Measurements from ENCODE around the gene DIDO1. TPM values are rescaled to one million over a fixed set of nuclear protein-coding genes. Genes with fewer than 3 reads are reported as not detected.

Gene DIDO1
- total and polyA plus RNA-seq, 2 of the 13 experiments (the other 11 are each of a cell fraction or from before 2014, with no cell fraction given) = 75.0 to 75.1 TPM

- no peak; the same call in 1 of the 2 replicates for TF ChIP-seq IRF1 (CRISPR knock-in tag; IDR thresholded peaks at IDR 0.05; ENCODE audit: low read depth)
- peak; percentile 7; the same call in 1 of the 2 replicates for TF ChIP-seq ZNF414 (CRISPR knock-in tag; IDR thresholded peaks at IDR 0.05)
- TF ChIP-seq KLF11 (CRISPR knock-in tag; IDR thresholded peaks at IDR 0.05) = peak; percentile 98
- TF ChIP-seq ZSCAN29 (CRISPR knock-in tag; conservative IDR thresholded peaks at IDR 0.05) = no peak
- peak; percentile 91 for TF ChIP-seq ZFP36L2 (CRISPR knock-in tag; IDR thresholded peaks at IDR 0.05)
- peak; percentile 30; the same call in 1 of the 2 replicates for TF ChIP-seq ZNF556 (CRISPR knock-in tag; IDR thresholded peaks at IDR 0.05; ENCODE audit: borderline replicate concordance)
- no peak for TF ChIP-seq BRF2 (CRISPR knock-in tag; IDR thresholded peaks at IDR 0.05)
- TF ChIP-seq ZNF431 (CRISPR knock-in tag; IDR thresholded peaks at IDR 0.05; ENCODE audit: borderline replicate concordance, low read depth) = peak; percentile 97
- no peak for TF ChIP-seq GMEB2 (CRISPR knock-in tag; IDR thresholded peaks at IDR 0.05; ENCODE audit: low read depth)
- TF ChIP-seq ZNF567 (CRISPR knock-in tag; IDR thresholded peaks at IDR 0.05; ENCODE audit: borderline replicate concordance) = peak; percentile 99
- peak; percentile 89; the same call in 1 of the 2 replicates for TF ChIP-seq ELF3 (CRISPR knock-in tag; IDR thresholded peaks at IDR 0.05)
- TF ChIP-seq NR3C1 (CRISPR knock-in tag; IDR thresholded peaks at IDR 0.05) = no peak
- 0 out of 2 replicates have a peak, but pooled peaks have one; percentile 73 for TF ChIP-seq ZUFSP (CRISPR knock-in tag; IDR thresholded peaks at IDR 0.05; ENCODE audit: borderline replicate concordance)
- peak; percentile 90 for TF ChIP-seq ZNF619 (CRISPR knock-in tag; IDR thresholded peaks at IDR 0.05)
- peak; percentile 68; the same call in 1 of the 2 replicates for TF ChIP-seq ZSCAN25 (CRISPR knock-in tag; IDR thresholded peaks at IDR 0.05)
- peak; percentile 97 for TF ChIP-seq ZNF264 (CRISPR knock-in tag; IDR thresholded peaks at IDR 0.05)
- peak; percentile 41; the same call in 1 of the 2 replicates for TF ChIP-seq CTCF (CRISPR knock-in tag; IDR thresholded peaks at IDR 0.05)
- TF ChIP-seq ZNF644 (CRISPR knock-in tag; IDR thresholded peaks at IDR 0.05; ENCODE audit: low read depth) = no peak
- TF ChIP-seq SALL2 (CRISPR knock-in tag; IDR thresholded peaks at IDR 0.05) = peak; percentile 75; the same call in 1 of the 2 replicates
- peak; percentile 98 for TF ChIP-seq NKX3-1 (CRISPR knock-in tag; IDR thresholded peaks at IDR 0.05)
- TF ChIP-seq ZNF576 (CRISPR knock-in tag; IDR thresholded peaks at IDR 0.05) = no peak
Measured at GRCh38 chr20:62953839-62954703, 27.8 kb upstream of the DIDO1 start (continued).

Data from HepG2 (cell line).